GM19239 (cell line): ENCODE results near the gene DDX31.

Experiments used
- DNase-seq: peaks from one replicate; pipeline ENCODE4 v3.0.0; 2011; ENCODE audit warnings: low spot score; ENCODE audit not compliant: insufficient read length
- FAIRE-seq: peaks from 2 replicates; lab custom pipeline; 2011; peaks lifted over from hg19 to GRCh38; lab: Jason Lieb, UNC

Gene DDX31

GRCh38 chr9:132605387-132605786 is 64.4 kb downstream of the DDX31 start:
- DNase-seq (no peak), FAIRE-seq (no peak)

GRCh38 chr9:132602207-132602606 is 67.6 kb downstream of the DDX31 start:
- FAIRE-seq = no peak

GRCh38 chr9:132600326-132600984 is 69.3 kb downstream of the DDX31 start:
- DNase-seq (no peak), FAIRE-seq (no peak)

More at GRCh38 chr9:132602207-132602606, 67.6 kb downstream of the DDX31 start:
- DNase-seq = no peak

GRCh38 chr9:132597073-132597775 is 72.6 kb downstream of the DDX31 start:
- FAIRE-seq = no peak
- no peak for DNase-seq

- DNase-seq (no peak), FAIRE-seq (no peak)
Measured at GRCh38 chr9:132596200-132596599, 73.6 kb downstream of the DDX31 start.

- DNase-seq (no peak), FAIRE-seq (no peak)
Measured at GRCh38 chr9:132595319-132595718, 74.5 kb downstream of the DDX31 start.

GRCh38 chr9:132594412-132594811 is 75.4 kb downstream of the DDX31 start:
- no peak for FAIRE-seq
- no peak for DNase-seq

GRCh38 chr9:132592451-132592850 is 77.3 kb downstream of the DDX31 start:
- no peak for DNase-seq
- FAIRE-seq = no peak

GRCh38 chr9:132591751-132592314 is 78.0 kb downstream of the DDX31 start:
- FAIRE-seq (no peak), DNase-seq (no peak)

GRCh38 chr9:132591244-132591643 is 78.5 kb downstream of the DDX31 start:
- FAIRE-seq = no peak
- no peak for DNase-seq

- DNase-seq = no peak
- no peak for FAIRE-seq
Measured at GRCh38 chr9:132590318-132591182, 79.2 kb downstream of the DDX31 start.

- no peak for DNase-seq
- no peak for FAIRE-seq
Measured at GRCh38 chr9:132590037-132590317, 79.8 kb downstream of the DDX31 start.

GRCh38 chr9:132589148-132590036 is 80.4 kb downstream of the DDX31 start:
- no peak for DNase-seq
- no peak for FAIRE-seq

GRCh38 chr9:132588501-132589147 is 81.2 kb downstream of the DDX31 start:
- no peak for DNase-seq
- FAIRE-seq = no peak

GRCh38 chr9:132588098-132588497 is 81.7 kb downstream of the DDX31 start:
- FAIRE-seq = no peak
- DNase-seq = no peak

- DNase-seq (no peak), FAIRE-seq (no peak)
Measured at GRCh38 chr9:132587592-132587955, 82.2 kb downstream of the DDX31 start.

GRCh38 chr9:132586830-132587591 is 82.8 kb downstream of the DDX31 start:
- DNase-seq = no peak
- no peak for FAIRE-seq

- FAIRE-seq = no peak
- no peak for DNase-seq
Measured at GRCh38 chr9:132585954-132586829, 83.6 kb downstream of the DDX31 start.
